Measurements from ENCODE around the gene LRRC46.

The LRRC46 gene

GRCh38 chr17:47883589-47884426 lies 52.3 kb downstream of the LRRC46 start:
- TF ChIP-seq CTCF (IDR thresholded peaks at IDR 0.05; ENCODE audit: control insufficient read depth, extremely low read depth, insufficient read depth), result no peak
- H3K4me3 ChIP-seq (ENCODE audit: low read depth, low read length), result no peak overlapping the region
- DNase-seq (ENCODE audit: low read depth), result no peak

- no peak for DNase-seq (ENCODE audit: low read depth)
- no peak for TF ChIP-seq CTCF (IDR thresholded peaks at IDR 0.05; ENCODE audit: control insufficient read depth, extremely low read depth, insufficient read depth)
- no peak overlapping the region for H3K4me3 ChIP-seq (ENCODE audit: low read depth, low read length)
These were observed 52.9 kb downstream of the LRRC46 start for GRCh38 chr17:47884427-47884740.

- no peak for TF ChIP-seq CTCF (IDR thresholded peaks at IDR 0.05; ENCODE audit: control insufficient read depth, extremely low read depth, insufficient read depth)
- no peak overlapping the region for H3K4me3 ChIP-seq (ENCODE audit: low read depth, low read length)
- DNase-seq (ENCODE audit: low read depth), result no peak
These were observed 53.6 kb downstream of the LRRC46 start for GRCh38 chr17:47884905-47885730.

Measured in LNCaP clone FGC (cell line).